ENCODE measurements around the gene SLC22A31.

SLC22A31 gene

GRCh38 chr16:89179656-89180315, 20.6 kb downstream of the SLC22A31 start:
- in situ Hi-C loops (cut with MboI; ENCODE audit: low sequenced_read_pairs) = no loop called here

- in situ Hi-C loops (cut with MboI; ENCODE audit: low sequenced_read_pairs) = no loop called here
Measured at GRCh38 chr16:89179148-89179484, 21.2 kb downstream of the SLC22A31 start.

- in situ Hi-C loops (cut with MboI; ENCODE audit: low sequenced_read_pairs) = no loop called here
Measured at GRCh38 chr16:89178453-89179147, 21.7 kb downstream of the SLC22A31 start.

- in situ Hi-C loops (cut with MboI; ENCODE audit: low sequenced_read_pairs) = no loop called here
Measured at GRCh38 chr16:89177501-89177900, 22.8 kb downstream of the SLC22A31 start.

- in situ Hi-C loops (cut with MboI; ENCODE audit: low sequenced_read_pairs) = no loop called here
Measured at GRCh38 chr16:89176717-89177116, 23.6 kb downstream of the SLC22A31 start.

- in situ Hi-C loops (cut with MboI; ENCODE audit: low sequenced_read_pairs) = no loop called here
Measured at GRCh38 chr16:89176147-89176690, 24.1 kb downstream of the SLC22A31 start.

GRCh38 chr16:89175280-89176146, 24.8 kb downstream of the SLC22A31 start:
- in situ Hi-C loops (cut with MboI; ENCODE audit: low sequenced_read_pairs) = no loop called here

GRCh38 chr16:89174877-89175276, 25.5 kb downstream of the SLC22A31 start:
- in situ Hi-C loops (cut with MboI; ENCODE audit: low sequenced_read_pairs) = no loop called here

- in situ Hi-C loops (cut with MboI; ENCODE audit: low sequenced_read_pairs) = no loop called here
Measured at GRCh38 chr16:89174055-89174827, 26.1 kb downstream of the SLC22A31 start.

- in situ Hi-C loops (cut with MboI; ENCODE audit: low sequenced_read_pairs) = no loop called here
Measured at GRCh38 chr16:89173174-89173921, 27.0 kb downstream of the SLC22A31 start.

GRCh38 chr16:89172528-89173173, 27.7 kb downstream of the SLC22A31 start:
- in situ Hi-C loops (cut with MboI; ENCODE audit: low sequenced_read_pairs) = no loop called here

- in situ Hi-C loops (cut with MboI; ENCODE audit: low sequenced_read_pairs) = no loop called here
Measured at GRCh38 chr16:89172171-89172527, 28.2 kb downstream of the SLC22A31 start.

GRCh38 chr16:89171216-89172170, 28.8 kb downstream of the SLC22A31 start, which contains the start of gene CDH15:
Gene CDH15 (plus strand): TSS chr16:89171748. CDS start chr16:89171832, 84 bp downstream.
- in situ Hi-C loops (cut with MboI; ENCODE audit: low sequenced_read_pairs) = no loop called here

- in situ Hi-C loops (cut with MboI; ENCODE audit: low sequenced_read_pairs) = no loop called here
Measured at GRCh38 chr16:89170346-89171215, 29.8 kb downstream of the SLC22A31 start.

- in situ Hi-C loops (cut with MboI; ENCODE audit: low sequenced_read_pairs) = no loop called here
Measured at GRCh38 chr16:89169778-89170177, 30.6 kb downstream of the SLC22A31 start.

- in situ Hi-C loops (cut with MboI; ENCODE audit: low sequenced_read_pairs) = no loop called here
Measured at GRCh38 chr16:89168381-89169189, 31.8 kb downstream of the SLC22A31 start.

Measured in HL-60/S4 treated with phorbol 12-myristate 13-acetate at 8.2 ng/mL for 4 days and 3 days (cell line).